Activated naive CD8-positive, alpha-beta T cell (primary cell): Measurements from ENCODE around the gene LSP1.

Experiments used
- H3K27ac Mint-ChIP-seq: one replicate; pipeline ENCODE4 v1.8.0; 2021; ENCODE audit warnings: mixed read lengths
- H3K27me3 Mint-ChIP-seq: one replicate; pipeline ENCODE4 v1.8.0; 2021; ENCODE audit warnings: mixed read lengths
- H3K36me3 Mint-ChIP-seq: one replicate; pipeline ENCODE4 v1.8.0; 2021; ENCODE audit warnings: mixed read lengths
- H3K4me1 Mint-ChIP-seq: one replicate; pipeline ENCODE4 v1.8.0; 2021; ENCODE audit warnings: low read depth, mixed read lengths
- H3K4me3 Mint-ChIP-seq: one replicate; pipeline ENCODE4 v1.8.0; 2021; ENCODE audit warnings: mild to moderate bottlenecking, mixed read lengths
- H3K9me3 Mint-ChIP-seq: one replicate; pipeline ENCODE4 v1.8.0; 2021; ENCODE audit warnings: low read depth, mixed read lengths

LSP1 gene

DNA sequence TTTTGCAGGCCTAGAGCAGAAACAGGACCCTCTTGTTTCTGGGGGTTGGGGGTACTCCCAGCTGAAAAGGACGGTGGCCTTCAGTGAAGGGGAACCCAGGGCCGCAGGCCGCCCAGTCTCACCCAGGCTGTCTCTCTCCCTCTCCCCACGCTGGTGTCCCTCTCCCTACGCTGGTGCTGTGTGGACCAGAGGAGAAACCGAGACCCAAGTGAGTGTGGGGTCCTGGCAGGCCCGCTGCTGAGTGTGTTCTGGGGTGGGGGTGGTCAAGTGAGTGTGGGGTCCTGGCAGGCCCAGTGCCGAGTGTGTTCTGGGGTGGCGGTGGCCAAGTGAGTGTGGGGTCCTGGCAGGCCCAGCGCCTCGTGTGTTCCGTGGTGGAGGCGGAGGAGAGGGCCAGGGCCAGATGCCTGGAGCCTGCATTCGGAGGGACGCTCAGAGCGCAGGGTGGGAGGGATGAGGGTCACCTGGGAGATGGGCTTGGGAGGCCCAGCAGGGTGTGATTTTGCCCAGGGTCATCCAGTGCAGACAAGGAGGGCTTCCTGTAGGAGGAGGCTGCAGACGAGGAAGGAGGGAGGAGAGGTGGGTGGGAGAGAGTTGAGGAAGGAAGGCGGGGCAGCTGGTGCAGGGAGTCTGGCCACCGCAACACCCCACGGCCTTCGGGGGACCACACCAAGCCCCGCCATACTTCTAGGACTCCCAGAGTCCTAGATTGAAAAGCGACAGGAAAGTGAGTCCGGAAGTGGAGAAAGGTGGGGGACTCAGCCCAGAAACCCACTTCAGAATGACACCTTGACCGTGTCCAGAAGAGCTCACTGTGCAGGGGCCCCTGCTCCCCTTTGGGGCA is 77.0 kb downstream of the LSP1 start:
- Mint-ChIP-seq H3K4me3 (no peak overlapping the region), H3K27me3 (peaks cover 2% of the 10 kb centered on the region), H3K27ac (no peak overlapping the region), H3K36me3 (no peaks in the 10 kb centered on the region), H3K4me1 (peaks cover 4% of the 10 kb centered on the region), H3K9me3 (no peaks in the 10 kb centered on the region)

DNA sequence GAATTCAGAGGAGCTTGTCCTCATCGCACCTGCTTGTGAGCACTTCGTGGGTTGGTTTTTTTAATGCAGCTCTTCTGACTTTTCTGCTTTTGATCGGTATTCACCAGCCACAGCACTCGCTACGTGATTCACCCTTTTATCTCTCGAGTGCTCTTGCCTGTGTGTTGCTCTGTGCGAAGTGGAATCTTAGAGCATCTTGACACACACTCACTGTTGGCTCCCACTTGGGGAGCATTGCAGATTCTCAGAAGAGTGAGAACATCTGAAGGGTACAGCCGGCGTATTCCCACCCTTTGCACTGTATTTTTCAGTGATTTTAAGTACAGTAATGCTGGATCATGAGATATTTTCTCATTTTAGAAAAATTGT is 77.6 kb downstream of the LSP1 start:
- Mint-ChIP-seq H3K27me3 (peaks cover 2% of the 10 kb centered on the region), H3K9me3 (no peaks in the 10 kb centered on the region), H3K4me1 (peaks cover 4% of the 10 kb centered on the region), H3K36me3 (no peaks in the 10 kb centered on the region), H3K27ac (no peak overlapping the region), H3K4me3 (no peak overlapping the region)

DNA sequence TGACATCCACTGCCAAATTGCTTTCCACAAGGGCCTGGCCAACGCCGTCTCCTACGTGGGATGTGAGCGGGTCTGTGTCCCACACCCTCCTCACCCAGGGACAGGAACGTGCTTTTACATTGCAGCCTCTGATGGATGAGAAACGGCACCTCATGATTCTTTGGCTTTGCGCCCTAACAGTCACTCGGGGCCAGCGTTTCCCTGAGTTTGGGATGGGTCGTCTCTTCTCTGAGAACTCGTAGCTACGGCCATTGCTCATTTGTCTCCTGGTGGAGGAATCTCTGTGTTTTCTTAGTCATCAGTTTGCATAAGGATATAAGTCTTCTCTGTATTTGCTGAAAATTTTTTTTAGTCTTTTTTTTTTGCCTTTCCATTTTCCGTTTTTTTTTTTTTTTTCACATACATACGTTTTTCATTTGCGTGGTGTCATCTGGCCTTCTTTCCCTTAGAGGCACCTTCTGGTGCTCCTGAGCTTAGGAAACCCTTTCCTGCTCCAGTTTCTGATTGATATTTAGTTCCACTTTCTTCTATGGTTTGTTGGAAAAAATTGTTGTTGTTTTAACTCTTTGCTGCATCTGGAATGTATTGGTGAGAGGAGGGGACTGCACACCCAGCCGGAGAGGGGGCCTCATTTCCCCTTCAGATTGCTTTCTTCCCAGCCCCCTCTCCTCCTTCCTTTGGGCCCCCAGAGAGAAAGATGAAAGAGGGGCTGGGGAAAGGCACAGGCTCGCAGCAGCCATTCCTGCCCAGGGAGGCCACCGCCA is 78.6 kb downstream of the LSP1 start:
- peaks cover 2% of the 10 kb centered on the region for H3K27me3 Mint-ChIP-seq
- no peaks in the 10 kb centered on the region for H3K9me3 Mint-ChIP-seq
- peaks cover 4% of the 10 kb centered on the region for H3K4me1 Mint-ChIP-seq
- no peaks in the 10 kb centered on the region for H3K36me3 Mint-ChIP-seq
- H3K4me3 Mint-ChIP-seq = no peak overlapping the region
- H3K27ac Mint-ChIP-seq = no peak overlapping the region

DNA sequence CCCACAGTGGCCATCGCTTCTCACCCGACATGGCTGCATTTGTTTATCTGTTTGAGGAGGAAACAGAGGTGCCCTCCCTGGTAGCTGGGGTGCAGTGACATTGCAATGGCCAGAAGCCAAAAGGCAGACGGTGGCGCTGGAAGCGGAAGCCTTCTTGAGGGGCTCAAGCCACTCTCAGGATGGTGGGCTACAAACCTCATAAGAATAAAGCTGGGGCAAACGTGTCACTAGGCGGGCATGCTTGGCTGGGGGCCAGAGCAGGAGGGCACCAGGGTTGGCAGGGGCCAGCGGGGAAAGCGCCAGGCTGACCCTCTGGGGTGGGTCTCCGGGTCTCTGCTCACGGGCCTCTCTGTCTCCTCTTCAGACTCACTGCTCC is 79.2 kb downstream of the LSP1 start:
- Mint-ChIP-seq H3K4me3 (no peak overlapping the region), H3K27ac (no peak overlapping the region), H3K9me3 (no peaks in the 10 kb centered on the region), H3K27me3 (peaks cover 2% of the 10 kb centered on the region), H3K4me1 (peaks cover 4% of the 10 kb centered on the region), H3K36me3 (no peaks in the 10 kb centered on the region)

DNA sequence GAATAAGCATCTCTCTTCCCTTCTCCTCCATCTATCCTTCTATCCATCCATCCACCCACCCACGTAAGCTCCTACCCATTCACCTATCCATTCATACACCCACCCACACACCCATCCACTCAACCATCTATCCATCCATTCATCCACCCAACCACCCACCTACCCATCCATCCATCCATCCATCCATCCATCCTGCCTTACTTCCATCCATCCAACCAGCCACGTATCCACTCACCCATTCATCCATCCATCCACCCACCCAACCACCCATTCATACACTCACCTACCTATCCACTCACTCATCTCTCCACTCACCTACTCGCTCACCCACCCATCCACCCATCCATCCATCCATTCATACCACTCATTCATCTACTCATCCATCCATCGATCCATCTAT is 79.8 kb downstream of the LSP1 start:
- Mint-ChIP-seq H3K9me3 (no peaks in the 10 kb centered on the region), H3K4me3 (no peak overlapping the region), H3K27ac (no peak overlapping the region), H3K36me3 (no peaks in the 10 kb centered on the region), H3K4me1 (peaks cover 4% of the 10 kb centered on the region), H3K27me3 (peaks cover 2% of the 10 kb centered on the region)

DNA sequence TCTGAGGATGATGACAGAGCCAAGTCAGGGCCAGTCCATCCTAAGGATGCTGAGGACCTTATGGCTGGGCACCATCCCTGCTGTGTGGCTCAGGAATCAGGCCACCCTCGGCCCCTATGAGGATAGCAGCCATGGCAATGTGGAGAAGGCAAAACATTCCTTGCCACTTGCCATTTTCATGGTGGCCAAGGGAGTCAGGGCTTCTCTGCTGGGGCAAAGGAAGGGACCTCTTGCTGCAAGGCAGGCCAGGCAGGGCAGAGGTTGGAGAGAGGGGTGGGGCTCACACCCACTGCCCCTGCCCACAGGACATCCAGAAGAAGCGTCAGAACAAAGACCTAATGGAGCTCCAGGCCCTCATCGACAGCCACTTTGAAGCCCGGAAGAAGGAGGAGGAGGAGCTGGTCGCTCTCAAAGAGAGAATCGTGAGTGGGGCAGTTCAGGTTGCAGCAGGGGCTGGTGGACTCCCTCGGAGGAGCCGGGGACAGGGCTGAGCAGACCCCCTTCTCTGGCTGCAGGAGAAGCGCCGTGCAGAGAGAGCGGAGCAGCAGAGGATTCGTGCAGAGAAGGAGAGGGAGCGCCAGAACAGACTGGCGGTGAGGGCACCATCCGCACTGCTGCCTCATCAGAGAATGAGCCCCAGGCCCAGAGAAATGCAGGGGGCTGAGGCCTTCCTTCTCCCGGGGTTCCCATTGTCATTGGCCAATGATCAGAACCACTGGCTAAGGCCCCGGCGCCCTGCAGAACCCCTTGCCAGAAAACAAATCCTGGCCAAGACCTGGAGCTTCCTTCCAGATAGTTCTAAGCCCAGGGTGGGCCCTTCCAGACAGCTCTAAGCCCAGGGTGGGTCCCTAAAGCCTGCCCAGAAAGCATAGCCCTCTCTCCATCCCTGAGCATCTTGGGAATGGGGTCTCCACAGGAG is 80.8 kb downstream of the LSP1 start:
- Mint-ChIP-seq H3K27ac (no peak overlapping the region), H3K9me3 (no peaks in the 10 kb centered on the region), H3K27me3 (peaks cover 2% of the 10 kb centered on the region), H3K36me3 (no peaks in the 10 kb centered on the region), H3K4me1 (peaks cover 4% of the 10 kb centered on the region), H3K4me3 (no peak overlapping the region)

DNA sequence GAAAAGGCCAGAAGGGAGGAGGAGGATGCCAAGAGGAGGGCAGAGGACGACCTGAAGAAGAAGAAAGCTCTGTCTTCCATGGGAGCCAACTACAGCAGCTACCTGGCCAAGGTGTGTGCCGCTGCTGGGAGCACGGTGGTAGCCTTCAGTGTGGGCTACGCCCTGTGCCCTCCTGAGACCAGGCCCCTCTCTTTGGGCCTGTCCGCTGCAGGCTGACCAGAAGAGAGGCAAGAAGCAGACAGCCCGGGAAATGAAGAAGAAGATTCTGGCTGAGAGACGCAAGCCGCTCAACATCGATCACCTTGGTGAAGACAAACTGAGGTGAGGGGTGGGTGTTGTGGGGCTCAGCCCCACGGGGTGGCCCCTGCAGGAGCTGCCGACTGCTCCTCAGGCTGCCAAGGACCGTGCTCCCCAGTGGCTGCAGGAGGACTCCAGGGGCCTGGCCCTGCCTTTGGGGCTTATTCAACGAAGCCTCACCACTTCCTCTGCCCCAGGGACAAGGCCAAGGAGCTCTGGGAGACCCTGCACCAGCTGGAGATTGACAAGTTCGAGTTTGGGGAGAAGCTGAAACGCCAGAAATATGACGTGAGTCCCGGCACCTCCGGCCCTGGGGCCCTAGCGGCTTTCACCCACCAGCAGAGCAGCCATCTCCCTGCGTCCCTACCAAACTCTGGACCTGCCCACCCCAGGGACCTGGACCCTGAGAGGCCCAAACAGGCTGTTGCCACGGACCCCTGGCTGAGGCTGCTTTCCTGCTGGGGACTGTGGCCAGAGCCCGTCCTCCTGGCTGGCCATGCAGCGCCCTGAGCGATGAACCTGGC is 81.7 kb downstream of the LSP1 start:
- Mint-ChIP-seq H3K4me3 (no peak overlapping the region), H3K36me3 (no peaks in the 10 kb centered on the region), H3K27ac (no peak overlapping the region), H3K9me3 (no peaks in the 10 kb centered on the region), H3K4me1 (peaks cover 8% of the 10 kb centered on the region), H3K27me3 (peaks cover 2% of the 10 kb centered on the region)

DNA sequence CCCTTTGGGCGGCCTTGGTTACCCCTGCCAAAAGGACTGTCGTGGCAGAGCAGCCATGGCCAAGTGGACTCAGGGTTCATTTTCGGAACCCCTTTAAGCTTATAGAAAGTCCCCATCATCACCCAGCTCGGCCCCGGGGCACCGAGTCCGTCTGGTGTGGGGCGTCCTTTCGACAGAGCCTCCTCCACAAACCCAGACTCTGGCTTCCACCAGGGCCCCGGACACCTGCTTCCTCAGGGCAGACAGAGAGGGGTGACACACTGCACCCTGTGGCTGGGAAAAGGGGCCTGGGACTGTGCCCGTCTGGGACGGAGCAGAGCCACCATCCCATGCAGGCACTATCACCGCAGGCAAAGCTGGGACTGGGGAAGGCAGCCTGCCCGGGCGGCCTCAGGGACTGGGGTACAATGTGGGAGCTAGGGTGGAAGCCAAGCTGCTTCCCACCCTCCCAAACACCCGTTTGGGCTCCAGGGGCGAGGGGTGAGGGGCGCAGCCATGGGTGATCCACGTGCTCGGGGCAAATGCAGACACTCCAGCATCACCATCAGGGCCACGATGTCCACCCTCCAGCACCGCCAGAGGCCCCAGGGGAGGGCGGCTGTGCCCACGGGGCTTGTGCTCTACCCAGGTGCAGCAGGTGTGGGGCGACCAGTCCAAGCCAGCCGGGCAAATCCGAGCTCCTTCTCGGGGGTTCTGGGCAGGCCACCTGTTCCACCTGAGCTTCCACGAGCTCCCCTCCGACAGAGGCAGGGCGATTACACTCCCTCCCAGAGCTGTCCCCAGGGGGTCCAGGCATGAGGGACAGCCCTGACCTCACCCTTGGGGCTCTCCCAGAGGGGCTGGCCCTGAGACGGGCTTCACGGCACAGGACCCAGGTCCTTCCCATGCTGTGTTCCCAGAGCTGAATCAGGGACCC is 82.5 kb downstream of the LSP1 start:
- no peak overlapping the region for H3K27ac Mint-ChIP-seq
- H3K4me1 Mint-ChIP-seq = peaks cover 7% of the 10 kb centered on the region
- H3K27me3 Mint-ChIP-seq = peaks cover 1% of the 10 kb centered on the region
- no peaks in the 10 kb centered on the region for H3K9me3 Mint-ChIP-seq
- no peak overlapping the region for H3K4me3 Mint-ChIP-seq
- H3K36me3 Mint-ChIP-seq = no peaks in the 10 kb centered on the region

DNA sequence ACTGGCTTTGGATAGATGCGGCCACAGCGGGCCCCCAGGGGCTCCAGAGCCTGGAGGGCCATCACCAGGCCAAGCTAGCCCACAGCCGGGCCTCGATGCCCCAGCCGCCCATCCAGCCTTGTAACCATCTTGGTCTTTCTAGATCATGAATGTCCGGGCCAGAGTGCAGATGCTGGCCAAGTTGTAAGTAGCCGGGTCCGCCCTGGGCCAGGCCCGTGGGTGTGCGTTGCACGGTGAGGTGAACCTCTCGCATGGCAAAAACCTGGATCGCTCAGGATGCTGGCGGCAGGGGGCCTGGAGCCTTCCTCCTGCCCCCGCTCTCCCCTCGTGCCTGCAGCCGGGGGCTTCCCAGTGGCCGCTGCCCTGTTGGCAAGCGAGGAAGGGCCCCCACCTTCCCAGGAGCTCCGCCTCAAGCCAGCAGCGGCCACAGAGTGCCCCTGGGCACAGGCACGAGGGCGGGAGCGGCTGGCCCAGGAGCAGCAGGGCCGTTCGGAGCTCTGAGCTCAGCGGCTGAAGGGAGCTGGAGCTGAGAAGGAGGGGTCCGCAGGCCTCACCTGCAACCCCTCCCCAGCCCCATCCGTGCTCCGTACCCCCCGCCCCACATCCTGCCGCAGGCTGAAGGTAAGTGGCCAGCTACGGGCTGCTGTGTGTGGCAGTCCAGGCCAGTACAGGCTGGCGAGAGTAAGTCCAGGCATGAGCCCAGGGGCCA is 83.3 kb downstream of the LSP1 start:
- Mint-ChIP-seq H3K27ac (no peak overlapping the region), H3K9me3 (no peaks in the 10 kb centered on the region), H3K27me3 (no peaks in the 10 kb centered on the region), H3K4me3 (no peak overlapping the region), H3K36me3 (no peaks in the 10 kb centered on the region), H3K4me1 (peaks cover 5% of the 10 kb centered on the region)

DNA sequence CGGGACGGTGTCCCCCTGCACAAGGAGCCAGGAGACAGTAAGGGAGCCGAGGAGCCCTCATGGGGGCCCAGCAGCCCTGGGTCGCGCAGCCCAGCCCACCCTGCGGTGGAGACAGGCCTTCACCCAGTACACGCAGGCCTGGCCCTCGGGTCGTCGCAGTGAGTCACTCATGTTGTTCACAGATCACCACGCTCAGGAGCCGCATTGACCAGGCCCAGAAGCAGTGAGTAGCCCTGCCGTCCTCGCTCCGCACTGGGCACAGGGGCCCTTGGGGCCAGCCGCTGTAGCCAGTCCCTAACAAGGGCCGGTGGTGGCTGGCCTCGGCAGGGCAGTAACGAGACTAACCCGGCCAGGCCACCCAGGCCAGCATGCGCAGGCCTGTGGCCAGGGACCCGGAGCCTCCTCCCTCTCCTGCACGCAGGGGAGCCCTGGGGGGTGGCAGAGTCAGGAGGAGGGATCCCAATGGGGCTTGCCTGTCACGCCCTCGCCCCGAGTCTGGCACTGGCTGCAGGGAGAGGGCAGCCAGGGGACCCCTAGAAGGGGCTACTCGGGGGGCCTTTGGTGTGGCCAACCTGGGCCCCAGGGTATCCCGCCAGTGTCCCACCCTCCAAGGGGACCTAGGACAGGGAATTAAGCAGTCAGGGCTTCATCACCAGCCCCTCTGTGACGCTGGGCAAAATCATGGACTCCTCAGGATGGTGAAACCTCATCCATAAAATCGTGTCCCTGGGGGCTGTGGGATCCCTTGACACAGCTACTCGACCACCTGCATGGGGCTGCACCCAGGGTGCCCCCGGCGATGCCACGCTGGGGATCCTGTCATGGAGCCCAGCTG is 84.1 kb downstream of the LSP1 start:
- no peak overlapping the region for H3K27ac Mint-ChIP-seq
- peaks cover 5% of the 10 kb centered on the region for H3K4me1 Mint-ChIP-seq
- no peaks in the 10 kb centered on the region for H3K9me3 Mint-ChIP-seq
- no peaks in the 10 kb centered on the region for H3K27me3 Mint-ChIP-seq
- no peaks in the 10 kb centered on the region for H3K36me3 Mint-ChIP-seq
- no peak overlapping the region for H3K4me3 Mint-ChIP-seq

DNA sequence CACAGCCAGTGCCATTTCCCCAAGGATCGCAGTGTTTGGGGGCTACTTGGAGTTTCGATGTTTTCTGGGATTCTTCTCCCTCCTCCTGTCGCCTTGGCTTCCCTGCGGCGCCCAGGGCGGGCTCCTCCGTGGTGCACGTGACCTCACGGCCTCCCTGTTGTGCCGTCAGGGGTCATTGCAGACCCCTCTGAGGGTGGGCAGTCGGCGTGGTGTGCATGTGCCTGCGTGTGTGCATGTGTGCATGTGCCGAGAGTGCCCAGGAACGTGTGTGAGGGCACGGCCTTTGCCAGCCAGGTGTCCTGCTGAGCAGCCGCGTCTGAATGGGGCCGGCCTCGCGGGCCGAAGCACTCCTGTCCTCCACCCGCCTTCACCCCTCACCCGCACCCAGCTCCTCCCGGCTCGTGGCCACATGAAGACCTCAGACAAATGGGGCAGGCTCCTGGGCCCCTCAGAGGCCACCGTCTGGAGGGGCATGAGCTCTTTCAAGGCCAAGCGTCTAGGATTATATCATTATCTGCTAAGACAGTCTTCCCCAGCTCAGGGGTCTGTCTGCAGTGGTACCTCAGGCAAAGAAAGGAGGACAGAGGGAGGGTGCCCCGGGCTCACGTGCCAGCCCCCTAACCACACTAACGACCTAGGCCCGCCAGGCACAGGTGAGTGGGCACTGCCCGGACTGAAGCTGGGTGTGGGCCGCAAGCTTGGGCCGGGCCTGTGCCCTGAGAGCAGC is 84.9 kb downstream of the LSP1 start:
- H3K9me3 Mint-ChIP-seq = no peaks in the 10 kb centered on the region
- no peaks in the 10 kb centered on the region for H3K27me3 Mint-ChIP-seq
- peaks cover 5% of the 10 kb centered on the region for H3K4me1 Mint-ChIP-seq
- no peak overlapping the region for H3K4me3 Mint-ChIP-seq
- H3K27ac Mint-ChIP-seq = no peak overlapping the region
- H3K36me3 Mint-ChIP-seq = no peaks in the 10 kb centered on the region
